ENCODE measurements around the gene ATP13A2. TPM values are rescaled to one million over a fixed set of nuclear protein-coding genes. Genes with fewer than 3 reads are reported as not detected.
"Not testable (repeated sequence)": the region's sequence is repeated elsewhere in the genome, so short reads cannot be mapped to it uniquely, and the experiment has no call there.

The ATP13A2 gene
- total RNA-seq, 1 experiment from 2014 or later, result 48.4 TPM

DNA sequence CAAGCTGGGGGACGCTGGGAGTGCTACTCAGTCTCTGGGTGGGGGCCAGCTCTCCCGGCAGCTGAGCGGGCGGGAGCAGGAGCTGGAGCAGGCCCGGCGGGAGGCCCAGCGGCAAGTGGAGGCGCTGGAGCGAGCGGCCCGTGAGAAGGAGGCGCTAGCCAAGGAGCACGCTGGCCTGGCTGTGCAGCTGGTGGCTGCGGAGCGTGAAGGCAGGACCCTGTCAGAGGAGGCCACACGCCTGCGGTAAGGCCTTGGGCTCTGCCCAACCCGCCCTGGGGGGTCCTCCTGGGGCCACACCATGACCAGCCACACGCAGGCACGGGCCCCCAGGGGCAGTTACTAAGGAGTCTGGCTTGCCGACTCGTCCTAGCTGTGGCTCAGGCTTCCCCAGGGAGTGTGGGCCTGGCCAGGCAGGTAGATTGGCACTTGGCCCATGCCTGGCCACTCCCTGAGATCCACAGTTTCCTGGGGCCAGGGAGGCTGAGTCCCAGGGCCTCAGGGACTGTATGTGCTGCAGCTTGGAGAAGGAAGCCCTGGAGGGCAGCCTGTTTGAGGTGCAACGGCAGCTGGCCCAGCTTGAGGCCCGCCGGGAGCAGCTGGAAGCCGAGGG lies 63.3 kb downstream of the ATP13A2 start:
- H3K79me2 ChIP-seq (ENCODE audit: low read length); H3K9me3 ChIP-seq (ENCODE audit: low read length); H3K36me3 ChIP-seq (ENCODE audit: low read depth, low read length); H4K20me1 ChIP-seq (ENCODE audit: low read length); H3K9me2 ChIP-seq (replicated peaks; ENCODE audit: low read length); H2AFZ ChIP-seq (ENCODE audit: low read length); BruUV-seq (replicated peaks); intact Hi-C loops (cut with micrococcal nuclease); H3F3A ChIP-seq (ENCODE audit: low read length, unreplicated experiment); H3K4me3 ChIP-seq (ENCODE audit: low read length); H3K27me3 ChIP-seq (ENCODE audit: low read length): not testable (repeated sequence)
- POLR2A ChIA-PET (ENCODE audit: unreplicated experiment), result interaction anchor here (0.7 kb wide), 1 partner anchor 1931 kb away, joined by 3 read pairs; no protein-coding TSS in a partner anchor
- Histone ChIP-seq H3K4me2 (ENCODE audit: low read length) (peak overlapping the region; percentile 61; the same call in 1 of the 2 replicates), H3K27ac (ENCODE audit: low read length) (peak overlapping the region; percentile 81), H3K4me1 (ENCODE audit: insufficient read depth, low read length) (peaks cover 26% of the 10 kb centered on the region), H3K9ac (ENCODE audit: low read length) (peak overlapping the region; percentile 25; the same call in 1 of the 2 replicates)
- peak; percentile 91 for TF ChIP-seq EZH2phosphoT487 (IDR thresholded peaks at IDR 0.05; ENCODE audit: borderline replicate concordance, low read length)
- peak; percentile 88 for ATAC-seq
- CTCF ChIA-PET, result interaction anchor here (1.4 kb wide), 1 partner anchor 12 kb away, joined by 4 read pairs; no protein-coding TSS in a partner anchor
- DNase-seq, result peak; percentile 63

DNA sequence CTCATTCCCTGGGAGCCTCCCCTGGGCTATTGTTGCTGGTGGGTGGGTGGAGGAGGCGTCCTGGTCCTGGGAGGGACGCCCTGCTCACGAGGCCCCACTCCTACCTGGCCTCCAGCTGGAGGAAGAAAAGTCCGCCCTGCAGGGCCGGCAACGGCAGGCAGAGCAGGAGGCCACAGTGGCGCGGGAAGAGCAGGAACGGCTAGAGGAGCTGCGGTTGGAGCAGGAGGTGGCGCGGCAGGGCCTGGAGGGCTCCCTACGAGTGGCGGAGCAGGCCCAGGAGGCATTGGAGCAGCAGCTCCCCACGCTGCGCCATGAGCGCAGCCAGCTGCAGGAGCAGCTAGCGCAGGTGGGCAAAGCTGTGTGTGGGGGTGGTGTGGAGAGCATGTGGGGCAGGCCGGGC lies 65.1 kb downstream of the ATP13A2 start:
- no peak for ATAC-seq
- Histone ChIP-seq H3K36me3 (ENCODE audit: low read depth, low read length) (no peaks in the 10 kb centered on the region), H3K9me3 (ENCODE audit: low read length) (no peaks in the 10 kb centered on the region), H3K9ac (ENCODE audit: low read length) (no peak overlapping the region), H3K79me2 (ENCODE audit: low read length) (no peaks in the 10 kb centered on the region), H3K4me2 (ENCODE audit: low read length) (no peak overlapping the region), H4K20me1 (ENCODE audit: low read length) (no peaks in the 10 kb centered on the region), H3K9me2 (replicated peaks; ENCODE audit: low read length) (no peaks in the 10 kb centered on the region), H3F3A (ENCODE audit: low read length, unreplicated experiment) (no peaks in the 10 kb centered on the region), H3K4me1 (ENCODE audit: insufficient read depth, low read length) (peaks cover 20% of the 10 kb centered on the region), H2AFZ (ENCODE audit: low read length) (no peak overlapping the region), H3K27ac (ENCODE audit: low read length) (no peak overlapping the region), H3K4me3 (ENCODE audit: low read length) (no peak overlapping the region), H3K27me3 (ENCODE audit: low read length) (no peaks in the 10 kb centered on the region)
- intact Hi-C loops (cut with micrococcal nuclease), result no loop called here
- TF ChIP-seq EZH2 (IDR thresholded peaks at IDR 0.05; ENCODE audit: low read length, unreplicated experiment) (no peak), EZH2phosphoT487 (IDR thresholded peaks at IDR 0.05; ENCODE audit: borderline replicate concordance, low read length) (no peak)
- TF ChIP-seq, protein P1, sequence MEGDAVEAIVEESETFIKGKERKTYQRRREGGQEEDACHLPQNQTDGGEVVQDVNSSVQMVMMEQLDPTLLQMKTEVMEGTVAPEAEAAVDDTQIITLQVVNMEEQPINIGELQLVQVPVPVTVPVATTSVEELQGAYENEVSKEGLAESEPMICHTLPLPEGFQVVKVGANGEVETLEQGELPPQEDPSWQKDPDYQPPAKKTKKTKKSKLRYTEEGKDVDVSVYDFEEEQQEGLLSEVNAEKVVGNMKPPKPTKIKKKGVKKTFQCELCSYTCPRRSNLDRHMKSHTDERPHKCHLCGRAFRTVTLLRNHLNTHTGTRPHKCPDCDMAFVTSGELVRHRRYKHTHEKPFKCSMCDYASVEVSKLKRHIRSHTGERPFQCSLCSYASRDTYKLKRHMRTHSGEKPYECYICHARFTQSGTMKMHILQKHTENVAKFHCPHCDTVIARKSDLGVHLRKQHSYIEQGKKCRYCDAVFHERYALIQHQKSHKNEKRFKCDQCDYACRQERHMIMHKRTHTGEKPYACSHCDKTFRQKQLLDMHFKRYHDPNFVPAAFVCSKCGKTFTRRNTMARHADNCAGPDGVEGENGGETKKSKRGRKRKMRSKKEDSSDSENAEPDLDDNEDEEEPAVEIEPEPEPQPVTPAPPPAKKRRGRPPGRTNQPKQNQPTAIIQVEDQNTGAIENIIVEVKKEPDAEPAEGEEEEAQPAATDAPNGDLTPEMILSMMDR (conservative IDR thresholded peaks at IDR 0.05; ENCODE audit: low read depth, low read length), result no peak
- no peak for DNase-seq
- BruUV-seq (replicated peaks), result no TSS peak
- POLR2A ChIA-PET (ENCODE audit: unreplicated experiment), result no interaction called here
- CTCF ChIA-PET, result no interaction called here

DNA sequence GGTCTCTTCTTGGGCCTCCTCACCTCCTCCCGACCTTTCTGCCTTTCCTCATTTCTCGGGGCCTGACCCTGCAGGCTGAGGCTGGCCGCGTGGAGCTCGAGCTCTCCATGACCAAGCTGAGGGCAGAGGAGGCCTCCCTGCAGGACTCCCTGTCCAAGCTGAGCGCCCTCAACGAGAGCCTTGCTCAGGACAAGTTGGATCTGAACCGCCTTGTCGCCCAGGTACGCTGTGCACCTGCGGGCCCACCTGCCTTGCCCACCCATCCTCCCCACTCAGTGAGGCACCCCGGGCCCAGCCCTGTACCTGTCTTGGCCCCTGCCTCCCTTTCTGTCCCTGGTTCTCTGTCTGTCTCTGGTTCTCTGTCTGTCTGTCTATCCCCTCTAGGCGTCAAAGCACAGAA lies 65.5 kb downstream of the ATP13A2 start:
- H3K27me3 ChIP-seq (ENCODE audit: low read length); BruUV-seq (replicated peaks); H3K9me2 ChIP-seq (replicated peaks; ENCODE audit: low read length); ATAC-seq; H3K4me3 ChIP-seq (ENCODE audit: low read length); H3K79me2 ChIP-seq (ENCODE audit: low read length); CTCF ChIA-PET; H3K9me3 ChIP-seq (ENCODE audit: low read length); H3K4me2 ChIP-seq (ENCODE audit: low read length); H4K20me1 ChIP-seq (ENCODE audit: low read length); H3K9ac ChIP-seq (ENCODE audit: low read length); H3K36me3 ChIP-seq (ENCODE audit: low read depth, low read length); intact Hi-C loops (cut with micrococcal nuclease); H2AFZ ChIP-seq (ENCODE audit: low read length); H3K27ac ChIP-seq (ENCODE audit: low read length); H3F3A ChIP-seq (ENCODE audit: low read length, unreplicated experiment); DNase-seq; POLR2A ChIA-PET (ENCODE audit: unreplicated experiment): not testable (repeated sequence)
- peaks cover 17% of the 10 kb centered on the region for H3K4me1 ChIP-seq (ENCODE audit: insufficient read depth, low read length)

DNA sequence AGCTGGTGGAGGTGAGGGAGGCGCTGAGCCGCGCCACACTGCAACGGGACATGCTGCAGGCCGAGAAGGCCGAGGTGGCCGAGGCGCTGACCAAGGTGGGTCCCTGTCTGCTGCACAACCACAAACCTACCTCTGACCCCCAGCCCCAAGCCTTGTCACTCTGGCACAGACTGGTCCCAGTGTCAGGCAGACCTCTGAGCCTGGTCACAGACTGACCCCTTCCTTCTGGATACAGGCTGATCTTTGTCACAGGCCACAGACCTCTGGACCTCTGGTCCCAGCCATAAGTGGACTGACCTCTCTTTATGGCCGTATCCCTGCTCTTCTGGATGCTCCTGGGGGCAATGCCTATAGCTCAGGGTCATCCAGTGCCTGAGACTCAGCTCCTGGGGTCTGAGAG lies 66.2 kb downstream of the ATP13A2 start:
- H3K4me2 ChIP-seq (ENCODE audit: low read length); H3K9ac ChIP-seq (ENCODE audit: low read length); H3K27ac ChIP-seq (ENCODE audit: low read length); H4K20me1 ChIP-seq (ENCODE audit: low read length); BruUV-seq (replicated peaks); H2AFZ ChIP-seq (ENCODE audit: low read length); intact Hi-C loops (cut with micrococcal nuclease); H3K9me3 ChIP-seq (ENCODE audit: low read length); CTCF ChIA-PET; H3K9me2 ChIP-seq (replicated peaks; ENCODE audit: low read length); H3K4me3 ChIP-seq (ENCODE audit: low read length); H3K79me2 ChIP-seq (ENCODE audit: low read length); POLR2A ChIA-PET (ENCODE audit: unreplicated experiment); H3F3A ChIP-seq (ENCODE audit: low read length, unreplicated experiment); H3K27me3 ChIP-seq (ENCODE audit: low read length); DNase-seq; H3K36me3 ChIP-seq (ENCODE audit: low read depth, low read length); ATAC-seq: not testable (repeated sequence)
- H3K4me1 ChIP-seq (ENCODE audit: insufficient read depth, low read length), result peaks cover 17% of the 10 kb centered on the region
